ENCODE measurements around the gene GPR160.

Gene GPR160

GRCh38 chr3:170033489-170033888 is 4.3 kb upstream of the GPR160 start:
- DNase-seq: no peak

- DNase-seq: no peak
Observed at GRCh38 chr3:170038434-170039110, 777 bp downstream of the GPR160 start.

- no peak for DNase-seq
Observed at GRCh38 chr3:170040418-170040817, 2.6 kb downstream of the GPR160 start.

- no peak for DNase-seq
Observed at GRCh38 chr3:170043506-170043905, 5.7 kb downstream of the GPR160 start.

GRCh38 chr3:170044271-170044670 is 6.5 kb downstream of the GPR160 start:
- no peak for DNase-seq

GRCh38 chr3:170044795-170045244 is 7.0 kb downstream of the GPR160 start:
- no peak for DNase-seq

GRCh38 chr3:170046269-170047132 is 8.7 kb downstream of the GPR160 start:
- no peak for DNase-seq

GRCh38 chr3:170047133-170047404 is 9.3 kb downstream of the GPR160 start:
- DNase-seq: no peak

GRCh38 chr3:170049146-170050000 is 11.6 kb downstream of the GPR160 start:
- no peak for DNase-seq

- no peak for DNase-seq
Observed at GRCh38 chr3:170050753-170051152, 13.0 kb downstream of the GPR160 start.

- DNase-seq: no peak
Observed at GRCh38 chr3:170052398-170052797, 14.6 kb downstream of the GPR160 start.

GRCh38 chr3:170054204-170054603 is 16.4 kb downstream of the GPR160 start:
- DNase-seq: no peak

- DNase-seq: no peak
Observed at GRCh38 chr3:170055209-170055608, 17.4 kb downstream of the GPR160 start.

- DNase-seq: no peak
Observed at GRCh38 chr3:170056710-170057454, 19.1 kb downstream of the GPR160 start.

- no peak for DNase-seq
Observed at GRCh38 chr3:170057550-170057949, 19.8 kb downstream of the GPR160 start.

- no peak for DNase-seq
Observed at GRCh38 chr3:170058127-170058526, 20.3 kb downstream of the GPR160 start.

- no peak for DNase-seq
Observed at GRCh38 chr3:170059447-170059846, 21.7 kb downstream of the GPR160 start.

- DNase-seq: no peak
Observed at GRCh38 chr3:170062068-170062467, 24.3 kb downstream of the GPR160 start.

GRCh38 chr3:170062769-170063168 is 25.0 kb downstream of the GPR160 start:
- no peak for DNase-seq

- DNase-seq: no peak
Observed at GRCh38 chr3:170063691-170064090, 25.9 kb downstream of the GPR160 start.

GRCh38 chr3:170064108-170064507 is 26.3 kb downstream of the GPR160 start:
- DNase-seq: no peak

GRCh38 chr3:170075441-170076091 is 37.8 kb downstream of the GPR160 start:
- no peak for DNase-seq

Measured in right hindlimb (tissue), 1 donor.